ENCODE measurements around the gene CPT1B. TPM values are rescaled to one million over a fixed set of nuclear protein-coding genes. Genes with fewer than 3 reads are reported as not detected.

Gene CPT1B
- total and polyA plus RNA-seq, 2 experiments from 2014 or later, result 5.6 to 14.4 TPM

DNA sequence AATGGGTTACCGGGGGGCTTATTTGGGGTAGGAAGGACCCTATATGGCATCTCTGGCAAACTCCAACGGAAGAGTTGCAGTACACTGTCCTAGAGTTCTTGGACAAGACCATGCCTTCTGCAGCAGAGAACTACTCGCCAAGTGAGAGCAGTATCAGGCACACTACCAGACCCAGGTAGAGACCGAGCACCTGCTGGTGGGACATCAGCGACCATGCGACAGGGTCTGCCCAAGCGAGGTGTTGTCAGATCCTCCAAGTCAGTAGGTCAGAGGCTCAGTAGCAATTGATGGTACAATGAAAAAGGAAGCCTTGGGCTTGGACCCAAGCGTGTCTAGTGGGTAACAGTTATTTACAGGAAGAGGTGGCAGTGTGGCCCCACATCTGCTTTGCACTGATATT is 7.6 kb upstream of the CPT1B start:
- TF ChIP-seq STAT1 (IDR thresholded peaks at IDR 0.05; ENCODE audit: unreplicated experiment), result no peak
- no peak for TF ChIP-seq ZNF462 (CRISPR knock-in tag; IDR thresholded peaks at IDR 0.05)
- TF ChIP-seq EZH2 (IDR thresholded peaks at IDR 0.05; ENCODE audit: low read depth, unreplicated experiment), result no peak
- no peak for TF ChIP-seq CREB1 (CRISPR knock-in tag; IDR thresholded peaks at IDR 0.05; ENCODE audit: low read depth)
- TF ChIP-seq REST (IDR thresholded peaks at IDR 0.05; ENCODE audit: unreplicated experiment), result no peak
- no peak for TF ChIP-seq JUNB (IDR thresholded peaks at IDR 0.05; ENCODE audit: unreplicated experiment)
- no peak for TF ChIP-seq NANOG (IDR thresholded peaks at IDR 0.05; ENCODE audit: borderline replicate concordance)
- no peak for TF ChIP-seq ZNF114 (CRISPR knock-in tag; IDR thresholded peaks at IDR 0.05)
- TF ChIP-seq CTCF (conservative IDR thresholded peaks at IDR 0.05; ENCODE audit: low read depth in 2 of 2), result no peak
- no peak for TF ChIP-seq EZH2phosphoT487 (IDR thresholded peaks at IDR 0.05; ENCODE audit: unreplicated experiment)
- Histone ChIP-seq H3K4me3 (no peak overlapping the region), H3K79me2 (replicated peaks; ENCODE audit: insufficient read depth) (no peaks in the 10 kb centered on the region), H3K4me2 (no peak overlapping the region), H3K9me2 (ENCODE audit: insufficient read depth) (no peaks in the 10 kb centered on the region), H4K20me1 (replicated peaks; ENCODE audit: insufficient read depth) (0 out of 2 replicates have a peak, but pooled peaks cover 3% of the 10 kb centered on the region), H3K4me1 (ENCODE audit: insufficient read depth) (peaks cover 8% of the 10 kb centered on the region), H3K27me3 (ENCODE audit: insufficient read depth) (peaks cover 17% of the 10 kb centered on the region; the same call in 1 of the 2 replicates), H3F3A (replicated peaks; ENCODE audit: low read depth) (peaks cover 15% of the 10 kb centered on the region), H2AFZ (no peak overlapping the region), H3K36me3 (ENCODE audit: insufficient read depth) (no peaks in the 10 kb centered on the region), H3K27ac (ENCODE audit: low read depth) (no peak overlapping the region)
- Mint-ChIP-seq H3K27me3 (ENCODE audit: insufficient read depth, low read depth, poor library complexity) (peaks cover 10% of the 10 kb centered on the region), H3K4me1 (peaks cover 7% of the 10 kb centered on the region), H3K27ac (no peak overlapping the region), H3K4me3 (no peak overlapping the region), H3K9me3 (no peaks in the 10 kb centered on the region), H3K36me3 (ENCODE audit: low read depth) (no peaks in the 10 kb centered on the region; the same call in 2 of the 3 replicates)
- ATAC-seq (no peak), DNase-seq (ENCODE audit: low spot score) (no peak)

Measured in GM23338 (cell line).